Islet precursor cell (in vitro differentiated cells): ENCODE data around the gene CDC37.

Experiments used
- DNase-seq: peaks from one replicate; pipeline ENCODE4 v3.0.0-alpha.2; 2018

Gene CDC37

GRCh38 chr19:10403137-10404021 lies at the start of gene CDC37:
CDC37 (minus strand) TSS chr19:10403542; CDS start chr19:10403479, 63 bp downstream.
- peak; percentile 98 for DNase-seq

DNA sequence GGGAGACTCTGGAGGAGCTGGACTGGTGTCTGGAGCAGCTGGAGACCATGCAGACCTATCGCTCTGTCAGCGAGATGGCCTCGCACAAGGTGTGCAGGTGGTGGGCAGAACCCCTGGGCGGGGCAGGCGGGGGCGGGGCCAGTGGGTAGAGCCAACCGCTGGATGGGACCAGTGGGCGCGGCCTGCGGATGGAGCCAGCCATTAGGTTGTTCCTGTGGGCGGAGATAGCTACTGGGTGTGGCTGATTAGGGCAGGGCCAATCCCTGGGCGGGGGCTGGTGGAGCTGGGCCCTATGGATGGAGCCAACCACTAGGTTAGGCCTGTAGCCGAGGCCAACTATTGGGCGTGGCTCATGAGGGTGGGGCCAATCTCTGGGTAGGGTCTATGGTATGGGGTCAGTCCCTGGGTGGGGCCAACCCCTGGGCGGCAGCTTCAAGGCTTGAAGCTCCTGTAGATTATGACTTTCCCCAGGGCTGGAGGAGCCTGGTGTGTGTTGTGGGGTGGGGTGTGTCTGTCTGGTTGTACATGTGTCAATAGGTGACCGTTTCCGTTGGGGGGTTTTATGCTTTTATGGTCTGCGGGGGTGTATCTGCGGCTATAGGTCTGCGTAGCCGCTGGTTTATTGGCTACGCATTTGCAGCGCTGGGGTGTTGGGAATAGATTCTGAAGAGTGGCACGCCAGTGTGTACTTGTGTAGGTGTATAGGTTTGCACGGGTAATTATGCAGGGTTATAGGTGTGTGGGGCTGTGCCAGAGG lies 47.7 kb upstream of the CDC37 start:
- DNase-seq = no peak

DNA sequence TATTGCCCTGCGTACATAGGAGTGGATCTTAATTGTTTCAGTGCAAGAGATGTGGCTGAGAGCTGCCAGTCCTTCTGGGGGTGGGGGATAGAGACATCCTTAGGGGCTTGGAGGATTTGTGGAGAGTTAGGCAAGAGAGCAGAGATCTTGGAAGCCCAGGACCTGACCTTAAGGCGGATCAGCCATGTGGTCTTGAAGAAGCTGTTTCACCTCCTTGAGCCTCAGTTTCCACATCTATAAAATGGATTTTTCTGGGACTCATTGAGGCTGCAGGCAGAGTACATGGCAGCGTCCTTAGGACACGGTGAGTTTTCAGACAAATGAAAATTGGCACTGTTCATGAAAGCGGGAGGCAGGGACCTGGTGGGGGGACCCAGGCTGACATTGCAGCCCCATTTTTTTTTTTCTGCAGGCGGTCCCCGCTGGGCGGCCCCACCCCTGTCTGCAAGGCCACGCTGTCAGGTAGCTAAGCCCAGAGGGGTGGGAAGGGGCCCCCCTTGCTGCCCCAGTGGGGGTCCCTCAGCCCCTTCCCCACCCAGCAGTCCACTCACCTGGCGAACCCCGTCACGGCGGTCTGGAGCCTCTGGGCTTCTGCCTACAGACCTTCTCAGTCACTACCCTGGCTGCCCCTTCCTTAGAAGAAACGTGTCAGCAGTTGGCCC lies 47.0 kb upstream of the CDC37 start:
- no peak for DNase-seq

DNA sequence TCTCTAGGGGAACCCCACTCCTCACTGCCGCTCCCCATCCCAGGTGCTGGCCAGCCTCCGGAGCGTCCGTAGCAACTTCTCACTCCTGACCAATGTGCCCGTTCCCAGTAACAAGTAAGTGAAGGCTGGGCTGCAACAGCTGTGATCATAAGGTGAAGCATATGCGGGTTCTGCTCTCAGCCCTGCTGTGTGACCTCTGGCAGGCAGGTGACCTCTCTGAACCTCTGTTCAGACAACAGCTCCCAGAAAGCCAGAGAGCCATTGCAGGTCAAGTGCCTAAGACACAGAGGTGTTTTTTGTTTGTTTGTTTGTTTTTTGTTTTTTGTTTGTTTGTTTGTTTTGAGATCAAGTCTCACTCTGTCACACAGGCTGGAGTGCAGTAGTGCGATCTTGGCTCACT lies 45.7 kb upstream of the CDC37 start:
- no peak for DNase-seq

DNA sequence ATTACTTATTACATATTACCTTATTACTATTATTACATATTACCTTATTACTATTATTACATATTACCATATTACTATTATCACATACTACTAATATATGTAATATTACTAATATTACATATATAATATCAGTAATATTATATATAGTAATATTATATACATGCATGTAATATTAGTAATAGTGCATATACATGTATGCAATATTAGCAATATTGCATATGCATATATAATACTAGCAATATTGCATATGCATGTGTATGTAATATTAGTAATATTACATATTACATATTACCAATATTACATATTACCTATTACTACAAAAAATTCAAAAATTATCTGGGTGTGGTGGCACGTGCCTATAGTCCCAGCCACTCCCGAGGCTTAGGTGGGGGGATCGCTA lies 39.4 kb upstream of the CDC37 start:
- no peak for DNase-seq

DNA sequence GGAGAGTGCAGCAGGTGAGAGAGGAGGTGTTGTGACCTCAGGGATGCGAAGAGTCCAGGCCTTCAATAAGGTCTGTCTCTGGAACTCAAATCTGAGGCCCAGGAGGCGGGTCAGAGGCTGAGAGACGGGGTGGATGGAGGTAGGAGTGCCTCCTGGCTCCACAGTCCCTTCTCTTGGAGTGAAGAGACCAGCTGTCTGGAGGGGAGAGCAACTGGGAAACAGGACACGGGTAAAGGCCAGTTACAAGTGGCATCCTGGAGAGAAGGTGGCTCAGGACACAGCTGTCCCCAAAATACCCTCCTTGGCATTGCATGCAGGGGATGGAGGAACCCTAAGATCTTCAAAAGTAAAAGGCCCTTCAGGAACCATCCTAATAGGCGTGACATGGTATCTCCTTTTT lies 36.2 kb upstream of the CDC37 start:
- no peak for DNase-seq

- DNase-seq = peak; percentile 49
Measured at GRCh38 chr19:10433131-10433536, 29.8 kb upstream of the CDC37 start.

- DNase-seq = peak; percentile 49
Measured at GRCh38 chr19:10432736-10433130, 29.4 kb upstream of the CDC37 start.

GRCh38 chr19:10431943-10432735 lies 28.8 kb upstream of the CDC37 start:
- DNase-seq = peak; percentile 60

DNA sequence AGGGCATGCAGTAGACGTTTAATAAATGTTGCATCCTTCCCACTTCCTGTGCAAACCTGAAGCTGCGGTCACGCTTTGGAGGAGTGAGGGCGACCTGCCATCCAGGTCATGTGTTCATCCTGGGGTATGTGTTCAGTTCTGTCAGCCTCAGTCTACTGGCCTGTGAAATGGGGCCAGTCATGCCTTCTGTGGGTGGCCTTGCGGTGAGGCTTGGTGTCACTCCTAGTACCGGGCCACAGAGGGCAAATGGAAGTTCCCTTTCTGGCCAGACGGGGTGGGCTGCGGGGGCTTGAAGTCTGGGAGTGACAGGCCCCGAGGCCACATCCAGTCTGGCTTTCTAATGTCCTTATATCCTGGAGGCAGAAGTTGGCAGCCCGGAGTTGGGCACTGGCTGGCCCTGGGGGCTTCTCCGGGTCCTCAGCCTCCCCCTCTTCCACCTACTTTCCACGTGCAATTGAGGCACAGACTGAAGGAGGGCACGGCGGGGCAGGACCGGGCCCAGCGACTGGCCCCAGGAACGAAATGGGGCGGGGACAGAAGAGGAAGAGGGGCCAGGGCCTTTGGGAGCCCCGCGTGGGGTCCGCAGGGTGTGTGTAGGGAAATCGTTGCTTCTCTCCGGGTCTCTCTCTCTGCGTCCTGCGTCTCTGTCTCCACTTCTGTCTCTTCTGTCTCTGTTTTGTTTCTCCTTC lies 28.1 kb upstream of the CDC37 start:
- DNase-seq = peak; percentile 49

- DNase-seq = peak; percentile 63
Measured at GRCh38 chr19:10430505-10431253, 27.3 kb upstream of the CDC37 start.

DNA sequence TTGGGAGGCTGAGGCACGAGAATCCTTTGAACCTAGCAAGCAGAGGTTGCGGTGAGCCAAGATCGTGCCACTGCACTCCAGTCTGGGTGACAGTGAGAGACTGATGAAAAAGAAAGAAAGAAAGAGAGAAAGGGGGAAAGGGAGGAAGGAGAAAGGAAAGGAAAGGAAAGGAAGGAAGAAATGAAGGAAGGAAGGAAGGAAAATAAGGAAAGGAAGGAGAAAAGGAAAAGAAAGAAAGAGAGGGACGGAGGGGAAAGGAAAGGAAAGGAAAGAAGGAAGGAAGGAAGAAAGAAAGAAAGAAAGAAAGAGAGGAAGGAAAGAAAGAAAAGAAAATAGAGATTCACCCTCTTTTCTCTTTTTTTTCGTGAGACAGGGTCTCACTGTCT lies 25.6 kb upstream of the CDC37 start:
- no peak for DNase-seq

- no peak for DNase-seq
Measured at GRCh38 chr19:10427169-10427568, 23.8 kb upstream of the CDC37 start.

DNA sequence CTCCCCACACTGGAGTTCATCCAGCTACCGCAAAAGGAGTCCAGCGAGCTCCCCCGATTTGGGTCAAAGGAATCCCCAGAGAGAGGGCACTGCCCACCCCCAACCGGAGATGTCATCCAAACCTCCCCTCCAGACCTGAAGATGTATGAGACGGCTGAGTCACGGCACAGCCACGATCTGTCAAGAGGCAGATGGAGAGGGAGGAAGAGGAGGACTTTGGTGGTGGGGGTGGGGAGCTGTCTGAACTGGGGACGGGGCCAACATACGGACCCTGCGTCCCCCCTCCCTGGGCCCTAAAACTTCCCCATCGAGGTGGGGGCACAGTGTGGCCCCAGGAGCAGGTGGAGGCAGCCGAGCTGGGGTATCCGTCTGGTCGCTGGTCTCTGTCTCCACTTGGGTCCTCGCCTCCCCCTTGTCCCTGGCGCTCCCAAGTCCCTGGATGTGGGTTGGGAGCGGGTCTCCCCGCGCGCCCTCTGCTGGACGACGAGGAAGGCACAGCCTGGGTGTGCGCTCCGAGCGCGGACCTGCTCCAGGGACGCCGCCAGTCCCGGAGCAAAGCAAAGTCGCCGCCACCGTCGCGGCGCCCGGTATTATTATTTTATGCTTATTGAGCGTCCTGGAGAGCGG lies 20.8 kb upstream of the CDC37 start:
- DNase-seq = peak; percentile 92

GRCh38 chr19:10422846-10423245 lies 19.5 kb upstream of the CDC37 start:
- no peak for DNase-seq

GRCh38 chr19:10422046-10422461 lies 18.7 kb upstream of the CDC37 start:
- no peak for DNase-seq

DNA sequence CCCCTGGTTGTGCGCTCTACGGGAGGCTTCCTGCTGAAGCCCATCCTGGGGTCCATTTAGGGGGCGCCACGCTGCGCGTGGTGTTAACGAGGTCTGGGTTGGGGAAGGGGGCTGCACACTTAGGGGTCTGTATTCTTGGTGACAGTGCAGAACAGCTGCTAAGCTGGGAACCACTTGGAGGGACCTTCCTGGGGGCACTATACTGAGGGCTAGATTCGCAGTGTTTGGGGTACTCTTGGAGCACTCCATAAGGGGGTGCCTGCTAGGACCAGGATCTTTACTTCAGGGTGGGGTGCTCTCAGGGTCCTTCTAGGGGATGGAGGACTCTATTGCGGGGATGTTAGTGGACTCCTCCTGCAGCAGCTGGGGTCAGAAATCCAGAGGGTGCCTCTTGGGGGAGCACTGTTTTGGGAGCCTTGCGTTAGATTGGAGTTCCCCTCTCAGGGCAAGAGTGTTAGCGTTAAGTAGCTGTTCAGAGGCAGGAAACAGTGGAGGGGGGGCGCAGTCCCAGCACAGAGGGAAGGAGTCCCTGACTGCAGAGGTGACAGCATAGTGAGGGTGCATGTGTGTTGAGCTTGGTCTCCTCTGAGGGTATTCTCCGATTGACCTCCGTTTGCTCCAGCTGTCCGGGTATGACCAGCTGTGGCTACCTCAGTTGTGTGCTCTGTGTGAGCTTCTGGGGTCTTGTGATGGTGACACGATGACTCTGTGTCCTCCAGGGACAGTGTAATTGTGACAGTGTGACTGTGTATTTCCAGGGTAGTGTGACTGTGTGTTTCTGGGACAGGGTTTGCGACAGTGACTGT lies 18.1 kb upstream of the CDC37 start:
- DNase-seq = no peak

DNA sequence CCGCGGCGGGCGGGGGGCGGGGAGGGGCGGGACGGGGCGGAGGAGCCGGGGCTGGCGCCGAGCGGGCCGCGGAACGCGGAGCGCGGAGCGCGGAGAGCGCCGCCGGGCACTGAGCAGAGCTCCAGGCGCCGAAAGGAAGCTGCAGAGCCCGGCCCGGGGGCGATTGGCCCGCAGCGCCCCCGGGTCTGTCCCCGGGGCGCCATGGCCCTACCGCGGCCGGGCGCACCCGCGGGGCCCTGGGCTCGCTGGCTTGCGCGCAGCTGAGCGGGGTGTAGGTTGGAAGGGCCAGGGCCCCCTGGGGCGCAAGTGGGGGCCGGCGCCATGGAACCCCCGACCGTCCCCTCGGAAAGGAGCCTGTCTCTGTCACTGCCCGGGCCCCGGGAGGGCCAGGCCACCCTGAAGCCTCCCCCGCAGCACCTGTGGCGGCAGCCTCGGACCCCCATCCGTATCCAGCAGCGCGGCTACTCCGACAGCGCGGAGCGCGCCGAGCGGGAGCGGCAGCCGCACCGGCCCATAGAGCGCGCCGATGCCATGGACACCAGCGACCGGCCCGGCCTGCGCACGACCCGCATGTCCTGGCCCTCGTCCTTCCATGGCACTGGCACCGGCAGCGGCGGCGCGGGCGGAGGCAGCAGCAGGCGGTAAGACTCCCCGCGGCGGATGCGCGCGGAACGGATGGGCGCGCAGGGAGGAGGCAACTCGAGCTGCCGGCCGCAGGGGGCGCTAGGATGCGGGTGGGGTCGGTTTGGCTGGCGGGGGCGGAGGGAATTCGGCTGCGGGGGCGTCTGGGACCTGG lies 17.3 kb upstream of the CDC37 start, which contains the start of gene PDE4A:
Gene PDE4A (plus strand): TSS at position 95 of the 796 bp plus-strand sequence. CDS start 227 bp downstream, at position 322.
- peak; percentile 85 for DNase-seq
